Activated T-cell treated with anti-CD3 and anti-CD28 coated beads, Interleukin-2, amount 50 U/mL, for 24 hours (primary cell): Measurements from ENCODE around the gene JAKMIP2.
"Not testable (repeated sequence)": the region's sequence is repeated elsewhere in the genome, so short reads cannot be mapped to it uniquely, and the experiment has no call there.

Experiments used
- DNase-seq: peaks from one replicate; pipeline ENCODE4 v3.0.0-alpha.2; 2020
- H3K27ac Mint-ChIP-seq: 2 replicates; pipeline ENCODE4 v1.8.0; 2020; ENCODE audit warnings: mild to moderate bottlenecking, mixed read lengths
- H3K27me3 Mint-ChIP-seq: 2 replicates; pipeline ENCODE4 v1.8.0; 2020; ENCODE audit warnings: mixed read lengths
- H3K36me3 Mint-ChIP-seq: 2 replicates; pipeline ENCODE4 v1.8.0; 2020; ENCODE audit warnings: low read depth, mixed read lengths
- H3K4me1 Mint-ChIP-seq: 2 replicates; pipeline ENCODE4 v1.8.0; 2020; ENCODE audit warnings: low read depth, mixed read lengths
- H3K4me3 Mint-ChIP-seq: 2 replicates; pipeline ENCODE4 v1.8.0; 2020; ENCODE audit warnings: mild to moderate bottlenecking, moderate library complexity, mixed read lengths
- H3K9me3 Mint-ChIP-seq: 2 replicates; pipeline ENCODE4 v1.8.0; 2020; ENCODE audit warnings: mixed read lengths

Gene JAKMIP2

GRCh38 chr5:147743678-147744374, 38.7 kb downstream of the JAKMIP2 start:
- Mint-ChIP-seq H3K27me3 (no peaks in the 10 kb centered on the region), H3K9me3 (no peaks in the 10 kb centered on the region), H3K27ac (no peak overlapping the region), H3K36me3 (no peaks in the 10 kb centered on the region), H3K4me1 (no peaks in the 10 kb centered on the region), H3K4me3 (no peak overlapping the region)
- no peak for DNase-seq

- no peaks in the 10 kb centered on the region for H3K4me1 Mint-ChIP-seq
- no peak overlapping the region for H3K4me3 Mint-ChIP-seq
- H3K36me3 Mint-ChIP-seq: no peaks in the 10 kb centered on the region
- no peaks in the 10 kb centered on the region for H3K27me3 Mint-ChIP-seq
- H3K27ac Mint-ChIP-seq: no peak overlapping the region
- H3K9me3 Mint-ChIP-seq: no peaks in the 10 kb centered on the region
- DNase-seq: no peak
These were observed 39.5 kb downstream of the JAKMIP2 start for GRCh38 chr5:147743012-147743411.

GRCh38 chr5:147742151-147742550, 40.4 kb downstream of the JAKMIP2 start:
- H3K4me3 Mint-ChIP-seq: no peak overlapping the region
- no peak for DNase-seq
- no peaks in the 10 kb centered on the region for H3K9me3 Mint-ChIP-seq
- no peaks in the 10 kb centered on the region for H3K4me1 Mint-ChIP-seq
- no peak overlapping the region for H3K27ac Mint-ChIP-seq
- no peaks in the 10 kb centered on the region for H3K27me3 Mint-ChIP-seq
- no peaks in the 10 kb centered on the region for H3K36me3 Mint-ChIP-seq

GRCh38 chr5:147740864-147741263, 41.7 kb downstream of the JAKMIP2 start:
- no peak overlapping the region for H3K4me3 Mint-ChIP-seq
- no peaks in the 10 kb centered on the region for H3K27me3 Mint-ChIP-seq
- no peak overlapping the region for H3K27ac Mint-ChIP-seq
- no peak for DNase-seq
- H3K9me3 Mint-ChIP-seq: no peaks in the 10 kb centered on the region
- no peaks in the 10 kb centered on the region for H3K4me1 Mint-ChIP-seq
- H3K36me3 Mint-ChIP-seq: no peaks in the 10 kb centered on the region

GRCh38 chr5:147737921-147738320, 44.6 kb downstream of the JAKMIP2 start:
- no peak overlapping the region for H3K4me3 Mint-ChIP-seq

GRCh38 chr5:147735621-147736125, 46.9 kb downstream of the JAKMIP2 start:
- Mint-ChIP-seq H3K4me3 (no peak overlapping the region), H3K9me3 (no peaks in the 10 kb centered on the region), H3K36me3 (no peaks in the 10 kb centered on the region), H3K27me3 (no peaks in the 10 kb centered on the region), H3K4me1 (no peaks in the 10 kb centered on the region), H3K27ac (no peak overlapping the region)
- no peak for DNase-seq

More at GRCh38 chr5:147737921-147738320, 44.6 kb downstream of the JAKMIP2 start:
- Mint-ChIP-seq H3K36me3 (no peaks in the 10 kb centered on the region), H3K9me3 (no peaks in the 10 kb centered on the region), H3K4me1 (no peaks in the 10 kb centered on the region), H3K27me3 (no peaks in the 10 kb centered on the region), H3K27ac (no peak overlapping the region)
- no peak for DNase-seq

GRCh38 chr5:147734894-147735293, 47.6 kb downstream of the JAKMIP2 start:
- no peaks in the 10 kb centered on the region for H3K27me3 Mint-ChIP-seq
- H3K4me1 Mint-ChIP-seq: no peaks in the 10 kb centered on the region
- H3K36me3 Mint-ChIP-seq: no peaks in the 10 kb centered on the region
- no peak overlapping the region for H3K4me3 Mint-ChIP-seq
- no peaks in the 10 kb centered on the region for H3K9me3 Mint-ChIP-seq
- no peak for DNase-seq
- H3K27ac Mint-ChIP-seq: no peak overlapping the region

- Mint-ChIP-seq H3K27me3 (no peaks in the 10 kb centered on the region), H3K4me3 (no peak overlapping the region), H3K9me3 (no peaks in the 10 kb centered on the region), H3K27ac (no peak overlapping the region), H3K4me1 (no peaks in the 10 kb centered on the region), H3K36me3 (no peaks in the 10 kb centered on the region)
- no peak for DNase-seq
These were observed 49.5 kb downstream of the JAKMIP2 start for GRCh38 chr5:147733075-147733474.

GRCh38 chr5:147732291-147732883, 50.1 kb downstream of the JAKMIP2 start:
- no peaks in the 10 kb centered on the region for H3K9me3 Mint-ChIP-seq
- no peaks in the 10 kb centered on the region for H3K4me1 Mint-ChIP-seq
- no peak for DNase-seq
- H3K36me3 Mint-ChIP-seq: no peaks in the 10 kb centered on the region
- H3K27me3 Mint-ChIP-seq: no peaks in the 10 kb centered on the region
- H3K4me3 Mint-ChIP-seq: no peak overlapping the region
- H3K27ac Mint-ChIP-seq: no peak overlapping the region

GRCh38 chr5:147731431-147732290, 50.9 kb downstream of the JAKMIP2 start:
- Mint-ChIP-seq H3K27ac (no peak overlapping the region), H3K4me3 (no peak overlapping the region), H3K36me3 (peaks cover 3% of the 10 kb centered on the region), H3K9me3 (no peaks in the 10 kb centered on the region), H3K27me3 (no peaks in the 10 kb centered on the region), H3K4me1 (no peaks in the 10 kb centered on the region)
- DNase-seq: no peak

- no peak overlapping the region for H3K4me3 Mint-ChIP-seq
- peaks cover 3% of the 10 kb centered on the region for H3K36me3 Mint-ChIP-seq
These were observed 55.3 kb downstream of the JAKMIP2 start for GRCh38 chr5:147727200-147727599.

GRCh38 chr5:147721191-147721960, 61.2 kb downstream of the JAKMIP2 start:
- not testable (repeated sequence) for H3K9me3 Mint-ChIP-seq, H3K27ac Mint-ChIP-seq, DNase-seq, H3K36me3 Mint-ChIP-seq, H3K4me3 Mint-ChIP-seq, H3K4me1 Mint-ChIP-seq, H3K27me3 Mint-ChIP-seq

More at GRCh38 chr5:147727200-147727599, 55.3 kb downstream of the JAKMIP2 start:
- Mint-ChIP-seq H3K27me3 (no peaks in the 10 kb centered on the region), H3K4me1 (no peaks in the 10 kb centered on the region), H3K9me3 (peaks cover 2% of the 10 kb centered on the region), H3K27ac (no peak overlapping the region)
- DNase-seq: no peak

GRCh38 chr5:147713550-147714295, 68.8 kb downstream of the JAKMIP2 start:
- H3K27ac Mint-ChIP-seq: no peak overlapping the region
- H3K27me3 Mint-ChIP-seq: no peaks in the 10 kb centered on the region
- no peaks in the 10 kb centered on the region for H3K36me3 Mint-ChIP-seq
- H3K9me3 Mint-ChIP-seq: no peaks in the 10 kb centered on the region
- no peak overlapping the region for H3K4me3 Mint-ChIP-seq
- DNase-seq: no peak
- H3K4me1 Mint-ChIP-seq: no peaks in the 10 kb centered on the region

GRCh38 chr5:147712598-147712997, 69.9 kb downstream of the JAKMIP2 start:
- Mint-ChIP-seq H3K27me3 (no peaks in the 10 kb centered on the region), H3K4me1 (no peaks in the 10 kb centered on the region), H3K27ac (no peak overlapping the region), H3K4me3 (no peak overlapping the region), H3K9me3 (no peaks in the 10 kb centered on the region), H3K36me3 (no peaks in the 10 kb centered on the region)
- no peak for DNase-seq
